HAP-1 (cell line): ENCODE measurements around the gene CADM2.
"Not testable (repeated sequence)": the region's sequence is repeated elsewhere in the genome, so short reads cannot be mapped to it uniquely, and the experiment has no call there.

Experiments used
- DNase-seq, 2 experiments: peaks; one replicate each; pipeline ENCODE4 v3.0.0-alpha.2; 2016 to 2020; ENCODE audit warnings: low spot score in 2 of 2
- H3K27me3 ChIP-seq: fragments of 250-450 bp; sonication (Bioruptor Pico); 2 replicates; pipeline ENCODE4 v1.5.1; 2020; ENCODE audit warnings: low read depth, mild to moderate bottlenecking, moderate library complexity
- H3K36me3 ChIP-seq: fragments of 250-450 bp; sonication (Bioruptor Pico); replicated peaks from 2 replicates; pipeline ENCODE4 v1.5.1; 2020; ENCODE audit warnings: mild to moderate bottlenecking
- H3K4me1 ChIP-seq: fragments of 250-450 bp; sonication (Bioruptor Pico); 2 replicates; pipeline ENCODE4 v1.5.1; 2020; ENCODE audit warnings: mild to moderate bottlenecking
- H3K4me3 ChIP-seq: fragments of 250-450 bp; sonication (Bioruptor Pico); 2 replicates; pipeline ENCODE4 v1.5.1; 2020; ENCODE audit warnings: mild to moderate bottlenecking, moderate library complexity
- H3K9me3 ChIP-seq: fragments of 250-450 bp; sonication (Bioruptor Pico); 2 replicates; pipeline ENCODE4 v1.5.1; 2020; ENCODE audit warnings: mild to moderate bottlenecking, moderate library complexity
- in situ Hi-C: fragments of 300-500 bp; cut with MboI; formaldehyde crosslinking; loops from 3 replicates; pipeline ENCODE4 v1.14.3; 2020; ENCODE audit warnings: low sequenced_read_pairs, inconsistent platforms, mixed read lengths

The CADM2 gene

GRCh38 chr3:85142626-85143025 lies 183.8 kb downstream of the CADM2 start:
- no peak overlapping the region for H3K4me3 ChIP-seq
- no peaks in the 10 kb centered on the region for H3K36me3 ChIP-seq
- in situ Hi-C loops, result no loop called here
- no peaks in the 10 kb centered on the region for H3K27me3 ChIP-seq
- DNase-seq, result no peak
- no peaks in the 10 kb centered on the region for H3K4me1 ChIP-seq
- no peaks in the 10 kb centered on the region for H3K9me3 ChIP-seq

GRCh38 chr3:85148036-85148435 lies 189.2 kb downstream of the CADM2 start:
- Histone ChIP-seq H3K36me3 (no peaks in the 10 kb centered on the region), H3K4me1 (peaks cover 5% of the 10 kb centered on the region), H3K4me3 (no peak overlapping the region), H3K27me3 (no peaks in the 10 kb centered on the region), H3K9me3 (no peaks in the 10 kb centered on the region)
- no peak for DNase-seq
- in situ Hi-C loops, result no loop called here

GRCh38 chr3:85151555-85151954 lies 192.8 kb downstream of the CADM2 start:
- in situ Hi-C loops, result no loop called here

GRCh38 chr3:85153279-85153678 lies 194.5 kb downstream of the CADM2 start:
- in situ Hi-C loops, H3K36me3 ChIP-seq, H3K4me1 ChIP-seq, H3K9me3 ChIP-seq, H3K4me3 ChIP-seq, DNase-seq, H3K27me3 ChIP-seq: not testable (repeated sequence)

More at GRCh38 chr3:85151555-85151954, 192.8 kb downstream of the CADM2 start:
- no peak for DNase-seq
- no peaks in the 10 kb centered on the region for H3K27me3 ChIP-seq
- no peak overlapping the region for H3K4me3 ChIP-seq
- H3K4me1 ChIP-seq, result peaks cover 5% of the 10 kb centered on the region
- H3K9me3 ChIP-seq, result no peaks in the 10 kb centered on the region
- no peaks in the 10 kb centered on the region for H3K36me3 ChIP-seq

- Histone ChIP-seq H3K27me3 (no peaks in the 10 kb centered on the region), H3K36me3 (no peaks in the 10 kb centered on the region), H3K4me3 (no peak overlapping the region), H3K4me1 (no peaks in the 10 kb centered on the region), H3K9me3 (no peaks in the 10 kb centered on the region)
- no peak for DNase-seq
- in situ Hi-C loops, result no loop called here
These were observed 200.6 kb downstream of the CADM2 start for GRCh38 chr3:85159376-85159775.

GRCh38 chr3:85161544-85161943 lies 202.8 kb downstream of the CADM2 start:
- in situ Hi-C loops, result no loop called here
- DNase-seq, result no peak
- H3K4me3 ChIP-seq, result no peak overlapping the region

GRCh38 chr3:85162905-85163304 lies 204.1 kb downstream of the CADM2 start:
- Histone ChIP-seq H3K4me1 (no peaks in the 10 kb centered on the region), H3K9me3 (no peaks in the 10 kb centered on the region), H3K27me3 (no peaks in the 10 kb centered on the region), H3K4me3 (no peak overlapping the region), H3K36me3 (no peaks in the 10 kb centered on the region)
- no peak for DNase-seq
- in situ Hi-C loops, result no loop called here

More at GRCh38 chr3:85161544-85161943, 202.8 kb downstream of the CADM2 start:
- H3K27me3 ChIP-seq, result no peaks in the 10 kb centered on the region
- H3K36me3 ChIP-seq, result no peaks in the 10 kb centered on the region
- no peaks in the 10 kb centered on the region for H3K4me1 ChIP-seq
- H3K9me3 ChIP-seq, result no peaks in the 10 kb centered on the region

- Histone ChIP-seq H3K27me3 (no peaks in the 10 kb centered on the region), H3K9me3 (no peaks in the 10 kb centered on the region), H3K36me3 (no peaks in the 10 kb centered on the region), H3K4me3 (no peak overlapping the region), H3K4me1 (no peaks in the 10 kb centered on the region)
- in situ Hi-C loops, result no loop called here
- no peak for DNase-seq
These were observed 205.6 kb downstream of the CADM2 start for GRCh38 chr3:85164436-85164835.

- Histone ChIP-seq H3K4me3 (no peak overlapping the region), H3K36me3 (no peaks in the 10 kb centered on the region), H3K27me3 (no peaks in the 10 kb centered on the region), H3K4me1 (0 out of 2 replicates have a peak, but pooled peaks cover 2% of the 10 kb centered on the region), H3K9me3 (no peaks in the 10 kb centered on the region)
- no peak for DNase-seq
- in situ Hi-C loops, result no loop called here
These were observed 208.8 kb downstream of the CADM2 start for GRCh38 chr3:85167576-85167975.

GRCh38 chr3:85170646-85171045 lies 211.9 kb downstream of the CADM2 start:
- in situ Hi-C loops, result no loop called here
- DNase-seq, result no peak
- H3K4me1 ChIP-seq, result 0 out of 2 replicates have a peak, but pooled peaks cover 5% of the 10 kb centered on the region
- no peaks in the 10 kb centered on the region for H3K9me3 ChIP-seq
- H3K27me3 ChIP-seq, result no peaks in the 10 kb centered on the region
- no peaks in the 10 kb centered on the region for H3K36me3 ChIP-seq
- H3K4me3 ChIP-seq, result no peak overlapping the region

- Histone ChIP-seq H3K4me1 (0 out of 2 replicates have a peak, but pooled peaks cover 5% of the 10 kb centered on the region), H3K27me3 (no peaks in the 10 kb centered on the region), H3K4me3 (no peak overlapping the region), H3K36me3 (no peaks in the 10 kb centered on the region), H3K9me3 (no peaks in the 10 kb centered on the region)
- DNase-seq, result no peak
- in situ Hi-C loops, result no loop called here
These were observed 213.2 kb downstream of the CADM2 start for GRCh38 chr3:85171976-85172375.

- no peaks in the 10 kb centered on the region for H3K9me3 ChIP-seq
- no peak for DNase-seq
- H3K4me1 ChIP-seq, result 0 out of 2 replicates have a peak, but pooled peaks cover 2% of the 10 kb centered on the region
- H3K36me3 ChIP-seq, result no peaks in the 10 kb centered on the region
- H3K27me3 ChIP-seq, result no peaks in the 10 kb centered on the region
- H3K4me3 ChIP-seq, result no peak overlapping the region
- in situ Hi-C loops, result no loop called here
These were observed 218.0 kb downstream of the CADM2 start for GRCh38 chr3:85176799-85177198.

- no peak for DNase-seq
- no peaks in the 10 kb centered on the region for H3K4me1 ChIP-seq
- no peaks in the 10 kb centered on the region for H3K27me3 ChIP-seq
- no peaks in the 10 kb centered on the region for H3K9me3 ChIP-seq
- H3K36me3 ChIP-seq, result no peaks in the 10 kb centered on the region
- in situ Hi-C loops, result no loop called here
- no peak overlapping the region for H3K4me3 ChIP-seq
These were observed 224.4 kb downstream of the CADM2 start for GRCh38 chr3:85182975-85183752.

- Histone ChIP-seq H3K4me1 (no peaks in the 10 kb centered on the region), H3K27me3 (no peaks in the 10 kb centered on the region), H3K36me3 (no peaks in the 10 kb centered on the region), H3K9me3 (no peaks in the 10 kb centered on the region), H3K4me3 (no peak overlapping the region)
- DNase-seq, result no peak
- in situ Hi-C loops, result no loop called here
These were observed 226.7 kb downstream of the CADM2 start for GRCh38 chr3:85185495-85185894.

- DNase-seq, result no peak
These were observed 230.9 kb downstream of the CADM2 start for GRCh38 chr3:85189731-85190130.

More at GRCh38 chr3:85189731-85190130, 230.9 kb downstream of the CADM2 start:
- H3K4me1 ChIP-seq, result no peaks in the 10 kb centered on the region
- in situ Hi-C loops, result no loop called here
- H3K4me3 ChIP-seq, result no peak overlapping the region
- no peaks in the 10 kb centered on the region for H3K27me3 ChIP-seq
- H3K36me3 ChIP-seq, result no peaks in the 10 kb centered on the region
- H3K9me3 ChIP-seq, result no peaks in the 10 kb centered on the region
